ENCODE data around the gene MAF. TPM values are rescaled to one million over a fixed set of nuclear protein-coding genes. Genes with fewer than 3 reads are reported as not detected.

Gene MAF
- polyA plus RNA-seq, 4 donors, result 23.7 to 268 (median 62.7) TPM

GRCh38 chr16:79639576-79640311 lies 39.2 kb upstream of the MAF start:
- FAIRE-seq, result no peak
- Histone ChIP-seq H3K27me3 (ENCODE audit: control insufficient read depth in 3 of 3, insufficient read depth in 3 of 3, low read length in 3 of 3) (no peaks in the 10 kb centered on the region), H3K27ac (ENCODE audit: low read depth in 1 of 3, low read length in 2 of 3) (no peak overlapping the region), H3K4me1 (ENCODE audit: control insufficient read depth in 3 of 3, insufficient read depth in 2 of 3, low read depth in 1 of 3, low read length in 2 of 3) (no peaks in the 10 kb centered on the region), H3K4me3 (ENCODE audit: low read depth in 1 of 3, low read length in 3 of 3) (no peak overlapping the region), H3K36me3 (ENCODE audit: control insufficient read depth in 3 of 3, insufficient read depth in 2 of 3, low read depth in 1 of 3, low read length in 3 of 3) (no peaks in the 10 kb centered on the region), H3K9me3 (ENCODE audit: control insufficient read depth in 2 of 2, insufficient read depth in 1 of 2, low read depth in 1 of 2, low read length in 1 of 2) (no peaks in the 10 kb centered on the region)
- WGBS, 3 donors, result 66 to 83% (median 73%) methylated on average over 13 of the region's 13 CpGs
- no peak for DNase-seq

- Histone ChIP-seq H3K4me3 (ENCODE audit: low read depth in 1 of 3, low read length in 3 of 3) (no peak overlapping the region), H3K4me1 (ENCODE audit: control insufficient read depth in 3 of 3, insufficient read depth in 2 of 3, low read depth in 1 of 3, low read length in 2 of 3) (peaks cover 0 to 3% (median 0%) of the 10 kb centered on the region in 3 donors), H3K27me3 (ENCODE audit: control insufficient read depth in 3 of 3, insufficient read depth in 3 of 3, low read length in 3 of 3) (no peaks in the 10 kb centered on the region), H3K36me3 (ENCODE audit: control insufficient read depth in 3 of 3, insufficient read depth in 2 of 3, low read depth in 1 of 3, low read length in 3 of 3) (no peaks in the 10 kb centered on the region), H3K9me3 (ENCODE audit: control insufficient read depth in 2 of 2, insufficient read depth in 1 of 2, low read depth in 1 of 2, low read length in 1 of 2) (no peaks in the 10 kb centered on the region), H3K27ac (ENCODE audit: low read depth in 1 of 3, low read length in 2 of 3) (no peak overlapping the region)
- DNase-seq (no peak), FAIRE-seq (no peak)
- 75 to 83% (median 79%) methylated on average over 5 of the region's 5 CpGs for WGBS, 3 donors
These were observed 37.8 kb upstream of the MAF start for GRCh38 chr16:79638386-79638785.

- Histone ChIP-seq H3K27me3 (ENCODE audit: control insufficient read depth in 3 of 3, insufficient read depth in 3 of 3, low read length in 3 of 3) (no peaks in the 10 kb centered on the region), H3K36me3 (ENCODE audit: control insufficient read depth in 3 of 3, insufficient read depth in 2 of 3, low read depth in 1 of 3, low read length in 3 of 3) (peaks cover 0 to 2% (median 0%) of the 10 kb centered on the region in 3 donors), H3K4me3 (ENCODE audit: low read depth in 1 of 3, low read length in 3 of 3) (no peak overlapping the region), H3K9me3 (ENCODE audit: control insufficient read depth in 2 of 2, insufficient read depth in 1 of 2, low read depth in 1 of 2, low read length in 1 of 2) (no peaks in the 10 kb centered on the region), H3K4me1 (ENCODE audit: control insufficient read depth in 3 of 3, insufficient read depth in 2 of 3, low read depth in 1 of 3, low read length in 2 of 3) (peaks cover 0 to 7% (median 0%) of the 10 kb centered on the region in 3 donors), H3K27ac (ENCODE audit: low read depth in 1 of 3, low read length in 2 of 3) (no peak overlapping the region)
- WGBS, 3 donors, result 85 to 93% (median 92%) methylated on average over 2 of the region's 2 CpGs
- no peak for FAIRE-seq
- no peak for DNase-seq
These were observed 35.0 kb upstream of the MAF start for GRCh38 chr16:79635488-79635887.

DNA sequence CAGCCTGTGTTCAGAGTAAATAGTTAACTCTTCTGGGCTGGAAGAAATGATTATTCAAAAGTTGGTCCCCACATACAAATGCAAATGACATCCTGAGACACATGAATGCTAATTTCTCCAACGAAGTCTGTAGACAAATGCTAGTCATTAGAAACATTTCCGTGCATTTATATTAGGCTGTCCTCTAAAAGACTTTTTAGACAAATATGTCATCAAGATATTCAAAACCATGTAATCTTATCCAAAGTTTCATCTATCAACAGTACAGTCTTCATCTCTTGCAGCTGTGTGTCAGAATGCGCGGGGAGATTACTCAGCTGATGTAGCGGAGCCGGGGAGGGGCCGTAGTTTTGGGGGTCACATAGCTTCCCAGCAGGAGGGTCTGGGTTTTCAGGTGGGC lies 33.8 kb upstream of the MAF start:
- Histone ChIP-seq H3K27me3 (ENCODE audit: control insufficient read depth in 3 of 3, insufficient read depth in 3 of 3, low read length in 3 of 3) (no peaks in the 10 kb centered on the region), H3K36me3 (ENCODE audit: control insufficient read depth in 3 of 3, insufficient read depth in 2 of 3, low read depth in 1 of 3, low read length in 3 of 3) (peaks cover 0 to 2% (median 0%) of the 10 kb centered on the region in 3 donors), H3K9me3 (ENCODE audit: control insufficient read depth in 2 of 2, insufficient read depth in 1 of 2, low read depth in 1 of 2, low read length in 1 of 2) (no peaks in the 10 kb centered on the region), H3K4me1 (ENCODE audit: control insufficient read depth in 3 of 3, insufficient read depth in 2 of 3, low read depth in 1 of 3, low read length in 2 of 3) (peaks cover 0 to 7% (median 0%) of the 10 kb centered on the region in 3 donors), H3K27ac (ENCODE audit: low read depth in 1 of 3, low read length in 2 of 3) (no peak overlapping the region), H3K4me3 (ENCODE audit: low read depth in 1 of 3, low read length in 3 of 3) (no peak overlapping the region)
- FAIRE-seq (no peak), DNase-seq (no peak)
- 87 to 94% (median 91%) methylated on average over 7 of the region's 7 CpGs for WGBS, 3 donors

DNA sequence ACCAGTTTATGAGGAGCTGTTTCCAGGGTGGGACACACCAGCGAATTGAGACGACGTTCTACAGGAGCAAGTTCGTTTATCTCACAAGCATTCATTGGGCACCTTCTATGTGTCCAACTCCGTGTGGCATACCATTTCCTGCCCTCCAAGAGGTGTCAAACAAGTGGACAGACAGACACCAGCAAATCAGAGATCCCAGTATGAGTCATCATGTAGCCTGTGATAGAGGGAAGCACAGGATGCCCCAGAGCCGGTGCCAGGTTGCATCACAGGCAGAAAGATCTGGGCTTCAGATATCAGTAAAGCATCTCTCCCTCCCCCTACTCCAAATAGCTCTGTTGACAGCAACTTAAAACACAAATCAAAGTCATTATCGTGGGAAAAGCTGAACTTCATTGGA lies 31.8 kb upstream of the MAF start:
- WGBS, 3 donors, result 67 to 75% (median 68%) methylated on average over 7 of the region's 7 CpGs
- Histone ChIP-seq H3K4me1 (ENCODE audit: control insufficient read depth in 3 of 3, insufficient read depth in 2 of 3, low read depth in 1 of 3, low read length in 2 of 3) (peaks cover 0 to 7% (median 0%) of the 10 kb centered on the region in 3 donors), H3K36me3 (ENCODE audit: control insufficient read depth in 3 of 3, insufficient read depth in 2 of 3, low read depth in 1 of 3, low read length in 3 of 3) (peaks cover 0 to 2% (median 0%) of the 10 kb centered on the region in 3 donors), H3K27ac (ENCODE audit: low read depth in 1 of 3, low read length in 2 of 3) (no peak overlapping the region), H3K9me3 (ENCODE audit: control insufficient read depth in 2 of 2, insufficient read depth in 1 of 2, low read depth in 1 of 2, low read length in 1 of 2) (no peaks in the 10 kb centered on the region), H3K4me3 (ENCODE audit: low read depth in 1 of 3, low read length in 3 of 3) (no peak overlapping the region), H3K27me3 (ENCODE audit: control insufficient read depth in 3 of 3, insufficient read depth in 3 of 3, low read length in 3 of 3) (no peaks in the 10 kb centered on the region)
- no peak for FAIRE-seq
- no peak for DNase-seq

- WGBS, 3 donors, result 85 to 96% (median 94%) methylated on average over 6 of the region's 6 CpGs
- no peak overlapping the region for H3K4me3 ChIP-seq (ENCODE audit: low read depth in 1 of 3, low read length in 3 of 3)
- no peak overlapping the region for H3K27ac ChIP-seq (ENCODE audit: low read depth in 1 of 3, low read length in 2 of 3)
- no peaks in the 10 kb centered on the region for H3K27me3 ChIP-seq (ENCODE audit: control insufficient read depth in 3 of 3, insufficient read depth in 3 of 3, low read length in 3 of 3)
- H3K9me3 ChIP-seq (ENCODE audit: control insufficient read depth in 2 of 2, insufficient read depth in 1 of 2, low read depth in 1 of 2, low read length in 1 of 2), result no peaks in the 10 kb centered on the region
- H3K36me3 ChIP-seq (ENCODE audit: control insufficient read depth in 3 of 3, insufficient read depth in 2 of 3, low read depth in 1 of 3, low read length in 3 of 3), result peaks cover 0 to 2% (median 0%) of the 10 kb centered on the region in 3 donors
- peaks cover 0 to 7% (median 0%) of the 10 kb centered on the region in 3 donors for H3K4me1 ChIP-seq (ENCODE audit: control insufficient read depth in 3 of 3, insufficient read depth in 2 of 3, low read depth in 1 of 3, low read length in 2 of 3)
- DNase-seq (no peak), FAIRE-seq (no peak)
These were observed 28.5 kb upstream of the MAF start for GRCh38 chr16:79628988-79629387.

DNA sequence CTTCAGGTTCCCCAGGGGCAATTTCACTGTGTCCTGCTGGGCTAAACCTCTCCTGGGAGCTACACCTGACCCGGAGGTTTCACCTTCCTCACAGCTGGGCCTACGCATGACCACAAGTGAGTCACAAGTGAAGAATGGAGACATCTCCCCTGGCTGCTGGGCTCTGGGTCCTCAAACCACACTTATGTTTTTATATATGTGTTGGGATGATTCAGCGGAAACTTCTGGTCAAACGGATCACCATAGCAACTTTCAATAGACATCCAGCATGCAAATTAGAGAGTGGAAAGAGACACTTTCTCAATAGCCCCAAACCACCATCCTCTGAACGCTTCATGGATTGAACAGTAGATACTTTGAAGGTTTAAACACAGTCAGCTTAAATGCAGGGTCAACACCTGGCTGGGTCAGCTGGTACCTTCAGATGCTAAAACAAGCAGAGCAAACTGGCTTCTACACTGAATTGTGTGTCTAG lies 28.0 kb upstream of the MAF start:
- H3K27ac ChIP-seq (ENCODE audit: low read depth in 1 of 3, low read length in 2 of 3), result no peak overlapping the region
- no peaks in the 10 kb centered on the region for H3K27me3 ChIP-seq (ENCODE audit: control insufficient read depth in 3 of 3, insufficient read depth in 3 of 3, low read length in 3 of 3)
- peaks cover 0 to 5% (median 0%) of the 10 kb centered on the region in 3 donors for H3K4me1 ChIP-seq (ENCODE audit: control insufficient read depth in 3 of 3, insufficient read depth in 2 of 3, low read depth in 1 of 3, low read length in 2 of 3)
- H3K9me3 ChIP-seq (ENCODE audit: control insufficient read depth in 2 of 2, insufficient read depth in 1 of 2, low read depth in 1 of 2, low read length in 1 of 2), result no peaks in the 10 kb centered on the region
- FAIRE-seq, result no peak
- no peak for DNase-seq
- peaks cover 0 to 2% (median 0%) of the 10 kb centered on the region in 3 donors for H3K36me3 ChIP-seq (ENCODE audit: control insufficient read depth in 3 of 3, insufficient read depth in 2 of 3, low read depth in 1 of 3, low read length in 3 of 3)
- H3K4me3 ChIP-seq (ENCODE audit: low read depth in 1 of 3, low read length in 3 of 3), result no peak overlapping the region
- WGBS, 3 donors, result 63 to 94% (median 71%) methylated on average over 5 of the region's 5 CpGs

- H3K36me3 ChIP-seq (ENCODE audit: control insufficient read depth in 3 of 3, insufficient read depth in 2 of 3, low read depth in 1 of 3, low read length in 3 of 3), result peaks cover 0 to 2% (median 0%) of the 10 kb centered on the region in 3 donors
- no peak overlapping the region for H3K27ac ChIP-seq (ENCODE audit: low read depth in 1 of 3, low read length in 2 of 3)
- FAIRE-seq, result no peak
- no peaks in the 10 kb centered on the region for H3K4me1 ChIP-seq (ENCODE audit: control insufficient read depth in 3 of 3, insufficient read depth in 2 of 3, low read depth in 1 of 3, low read length in 2 of 3)
- no peak for DNase-seq
- H3K4me3 ChIP-seq (ENCODE audit: low read depth in 1 of 3, low read length in 3 of 3), result no peak overlapping the region
- H3K9me3 ChIP-seq (ENCODE audit: control insufficient read depth in 2 of 2, insufficient read depth in 1 of 2, low read depth in 1 of 2, low read length in 1 of 2), result no peaks in the 10 kb centered on the region
- H3K27me3 ChIP-seq (ENCODE audit: control insufficient read depth in 3 of 3, insufficient read depth in 3 of 3, low read length in 3 of 3), result no peaks in the 10 kb centered on the region
- whole genome bisulfite sequencing, 3 donors, result 82 to 91% (median 89%) methylated on average over 2 of the region's 2 CpGs
These were observed 26.6 kb upstream of the MAF start for GRCh38 chr16:79627092-79627491.
